Adrenal gland (tissue), 12 donors: ENCODE data around the gene RIN2. TPM values are rescaled to one million over a fixed set of nuclear protein-coding genes. Genes with fewer than 3 reads are reported as not detected.
A peak's percentile ranks its signal among the peaks of the same experiment; 100 is the strongest.
"Not testable (repeated sequence)": the region's sequence is repeated elsewhere in the genome, so short reads cannot be mapped to it uniquely, and the experiment has no call there.

Source experiments
- DNase-seq, 7 donors: peaks; one replicate each; pipeline ENCODE4 v3.0.0-alpha.2; 2019 to 2020
- H3K27ac ChIP-seq, 5 donors: fragments of 200-600 bp; sonication (generic) in 4 of 5; 1 replicate in 3 of 5; 2 replicates in 2 of 5; pipeline versions ENCODE4 v1.5.1 to v1.8.0; 2016 to 2020; ENCODE audit warnings: mild to moderate bottlenecking in 1 of 5
- H3K27me3 ChIP-seq: fragments of 200-600 bp; 2 replicates; pipeline ENCODE4 v1.8.0; 2021
- H3K36me3 ChIP-seq, 2 donors: fragments of 200-600 bp; replicated peaks in 1 of 2; 1 replicate in 1 of 2; 2 replicates in 1 of 2; pipeline versions ENCODE4 v1.5.1 to v1.8.0; 2018 to 2022
- H3K4me1 ChIP-seq, 2 donors: fragments of 200-600 bp; replicated peaks in 1 of 2; 1 replicate in 1 of 2; 2 replicates in 1 of 2; pipeline versions ENCODE4 v1.5.1 to v1.8.0; 2018 to 2021
- H3K4me3 ChIP-seq, 4 donors: fragments of 200-600 bp; sonication (generic) in 3 of 4; one replicate each; pipeline ENCODE4 v1.5.1; 2016 to 2018
- H3K9me3 ChIP-seq, 3 donors: fragments of 200-600 bp; sonication (generic) in 1 of 3; replicated peaks in 1 of 3; 1 replicate in 2 of 3; 2 replicates in 1 of 3; pipeline versions ENCODE4 v1.5.1 to v1.8.0; 2016 to 2021
- POLR2A ChIP-seq, 2 donors: fragments of 450-650 bp; IDR thresholded peaks; one replicate each; pipeline ENCODE4 v1.6.1; 2017; ENCODE audit warnings: antibody characterized with exemption in 2 of 2, mild to moderate bottlenecking in 2 of 2, moderate library complexity in 1 of 2
- WGBS, 4 donors: extraction: QIAGEN DNeasy Blood & Tissue Kit in 2 of 4; methylation state at CpG; one replicate each; pipeline versions ENCODE4 v1.1.5 to v1.1.7; 2013 to 2017; 5-methylcytosine and 5-hydroxymethylcytosine counted together
- intact Hi-C, 2 donors: fragments of 100-400 bp; cut with DNase I; formaldehyde crosslinking; loops; one replicate each; pipeline versions ENCODE4 v1.14.1 to v1.15.0; 2022 to 2023
- polyA plus RNA-seq, 3 donors: library from polyadenylated mRNA; stranded (reverse); fragments of 200-250 nt in 2 of 3; fragments of 350-450 nt in 1 of 3; fragmentation: Illumina TruSeq in 1 of 3; extraction: RNeasy Lipid Tissue Mini Kit (QIAGEN cat#74804) in 1 of 3; gene quantifications; one replicate each; pipeline ENCODE4 v1.2.3, GENCODE V29; 2013 to 2014
- total RNA-seq, 9 donors: library from RNA; depleted of rRNA in 4 of 9; stranded (reverse); fragments of >200 nt in 4 of 9; fragments of 120-200 nt in 1 of 9; fragmentation: NEBNext Ultra II Directional in 1 of 9; extraction: Animal tissue kit (Norgen Biotek cat#: 25700) in 1 of 9; gene quantifications; one replicate each; pipeline versions ENCODE4 v1.1.0 to v1.2.4, GENCODE V29; 2013 to 2023
- TF ChIP-seq, protein P1 (sequence below), 6 experiments: fragments of 450-650 bp in 4 of 6; fragments of 200-600 bp in 2 of 6; sonication (generic) in 1 of 6; IDR thresholded peaks; 1 replicate in 5 of 6; 2 replicates in 1 of 6; pipeline versions ENCODE4 v1.5.1 to v1.8.0; 2016 to 2021; ENCODE audit warnings: antibody characterized with exemption in 6 of 6, mild to moderate bottlenecking in 2 of 6, moderate library complexity in 1 of 6
- donor health status: healthy with polysubstance abuse.
- donor health status: Bipolar disorder and iron deficiency.
- donor health status: DM: yes; HTN: yes; CAD: no.
- donor health status: DM: no; HTN: no; CAD: no.
- donor health status: DM: no; HTN: no; CAD: no.
- donor health status: DM: yes; HTN: yes; CAD: no.

The RIN2 gene
- total and polyA plus RNA-seq, 12 donors: 6.9 to 68.8 (median 40.6) TPM

DNA sequence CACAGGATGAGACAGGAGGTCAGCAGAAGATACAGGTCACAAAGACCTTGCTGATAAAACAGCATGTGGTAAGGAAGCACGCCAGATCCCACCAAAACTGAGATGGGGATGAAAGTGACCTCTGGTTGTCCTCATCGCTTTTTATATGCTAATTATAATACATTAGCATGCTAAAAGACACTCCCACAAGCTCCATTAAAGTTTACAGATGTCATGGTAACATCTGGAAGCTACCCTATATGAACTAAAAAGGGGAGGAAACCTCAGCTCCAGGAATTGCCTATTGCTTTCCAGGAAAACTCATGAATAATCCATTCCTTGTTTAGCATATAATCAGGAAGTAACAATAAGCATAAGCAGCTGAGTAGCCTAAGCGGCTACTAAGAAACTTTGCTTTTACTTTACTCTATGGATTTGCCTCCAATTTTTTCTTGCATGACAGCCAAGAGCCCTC is 8.4 kb upstream of the RIN2 start:
- Histone ChIP-seq H3K4me1 (no peaks in the 10 kb centered on the region), H3K36me3 (no peaks in the 10 kb centered on the region), H3K27ac (no peak overlapping the region), H3K4me3 (no peak overlapping the region), H3K27me3 (no peaks in the 10 kb centered on the region), H3K9me3 (no peaks in the 10 kb centered on the region)
- intact Hi-C loops: no loop called here
- no peak for DNase-seq
- TF ChIP-seq POLR2A (IDR thresholded peaks at IDR 0.05): no peak
- TF ChIP-seq, protein P1, sequence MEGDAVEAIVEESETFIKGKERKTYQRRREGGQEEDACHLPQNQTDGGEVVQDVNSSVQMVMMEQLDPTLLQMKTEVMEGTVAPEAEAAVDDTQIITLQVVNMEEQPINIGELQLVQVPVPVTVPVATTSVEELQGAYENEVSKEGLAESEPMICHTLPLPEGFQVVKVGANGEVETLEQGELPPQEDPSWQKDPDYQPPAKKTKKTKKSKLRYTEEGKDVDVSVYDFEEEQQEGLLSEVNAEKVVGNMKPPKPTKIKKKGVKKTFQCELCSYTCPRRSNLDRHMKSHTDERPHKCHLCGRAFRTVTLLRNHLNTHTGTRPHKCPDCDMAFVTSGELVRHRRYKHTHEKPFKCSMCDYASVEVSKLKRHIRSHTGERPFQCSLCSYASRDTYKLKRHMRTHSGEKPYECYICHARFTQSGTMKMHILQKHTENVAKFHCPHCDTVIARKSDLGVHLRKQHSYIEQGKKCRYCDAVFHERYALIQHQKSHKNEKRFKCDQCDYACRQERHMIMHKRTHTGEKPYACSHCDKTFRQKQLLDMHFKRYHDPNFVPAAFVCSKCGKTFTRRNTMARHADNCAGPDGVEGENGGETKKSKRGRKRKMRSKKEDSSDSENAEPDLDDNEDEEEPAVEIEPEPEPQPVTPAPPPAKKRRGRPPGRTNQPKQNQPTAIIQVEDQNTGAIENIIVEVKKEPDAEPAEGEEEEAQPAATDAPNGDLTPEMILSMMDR (IDR thresholded peaks at IDR 0.05): no peak
- WGBS, 4 donors: 46 to 76% (median 57%) methylated on average over 3 of the region's 3 CpGs

DNA sequence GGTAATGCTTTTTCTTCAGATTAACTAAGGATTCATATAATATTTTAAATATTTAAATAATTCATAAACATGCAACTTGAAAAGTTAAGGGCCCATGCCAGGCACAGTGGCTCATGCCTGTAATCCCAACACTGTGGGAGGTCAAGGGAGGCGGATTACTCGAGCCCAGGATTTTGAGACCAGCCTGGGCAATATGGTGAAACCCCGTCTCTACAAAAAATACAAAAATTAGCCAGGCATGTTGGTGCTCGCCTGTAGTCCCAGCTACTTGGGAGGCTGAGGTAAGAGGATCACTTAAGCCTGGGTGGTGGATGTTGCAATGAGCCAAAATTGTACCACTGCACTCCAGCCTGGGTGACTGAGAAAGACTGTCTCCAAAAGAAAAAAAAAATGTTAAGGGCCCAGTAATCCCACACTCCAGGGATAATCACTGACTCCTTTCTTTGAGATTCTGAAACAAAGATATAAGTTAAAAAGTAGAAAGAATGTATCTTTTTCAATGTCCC is 7.9 kb upstream of the RIN2 start:
- H3K27me3 ChIP-seq: no peaks in the 10 kb centered on the region
- H3K27ac ChIP-seq: no peak overlapping the region
- no peak overlapping the region for H3K4me3 ChIP-seq
- intact Hi-C loops: no loop called here
- no peaks in the 10 kb centered on the region for H3K36me3 ChIP-seq
- no peaks in the 10 kb centered on the region for H3K4me1 ChIP-seq
- 77 to 92% (median 90%) methylated on average over 4 of the region's 4 CpGs for WGBS, 4 donors
- no peak for DNase-seq
- H3K9me3 ChIP-seq: no peaks in the 10 kb centered on the region
- no peak for TF ChIP-seq POLR2A (IDR thresholded peaks at IDR 0.05)

DNA sequence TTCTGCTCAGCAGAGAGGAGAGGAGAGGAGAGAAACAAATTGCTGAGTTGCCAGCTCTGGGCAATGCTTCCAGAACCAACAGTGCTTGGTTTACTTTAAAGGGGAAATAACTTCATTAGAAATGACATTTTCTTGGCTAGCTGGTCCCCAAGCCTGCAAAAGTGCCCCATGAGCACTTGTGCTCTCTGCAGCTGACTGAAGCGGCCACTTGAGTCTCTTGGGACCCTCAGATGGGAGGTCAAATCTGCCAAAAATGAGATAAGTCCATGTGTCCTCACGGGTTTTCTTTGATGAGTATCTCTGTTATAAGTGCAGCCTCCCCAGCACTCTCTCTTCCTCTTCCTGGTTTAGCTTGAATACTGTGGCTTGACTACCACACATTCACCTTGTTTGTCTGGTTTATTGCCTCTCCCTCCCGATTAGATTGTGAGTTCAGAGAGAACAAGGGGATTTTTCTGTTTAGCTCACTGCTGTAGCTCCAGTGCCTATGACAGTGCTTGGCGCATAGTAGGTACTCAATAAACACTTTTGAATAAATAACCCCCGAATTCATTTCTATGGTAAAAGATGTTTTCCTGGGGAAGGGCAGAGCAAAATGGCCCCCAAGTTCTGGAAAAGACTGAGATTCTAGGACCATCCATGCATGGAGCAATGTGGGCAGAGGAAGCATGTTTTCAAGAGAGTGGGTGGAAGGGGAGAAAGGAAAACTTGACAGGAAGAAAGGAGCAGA is 7.0 kb upstream of the RIN2 start:
- H3K4me1 ChIP-seq: no peaks in the 10 kb centered on the region
- WGBS, 4 donors: 48 to 66% (median 57%) methylated on average over 5 of the region's 5 CpGs
- intact Hi-C loops: no loop called here
- DNase-seq: no peak
- no peaks in the 10 kb centered on the region for H3K36me3 ChIP-seq
- no peaks in the 10 kb centered on the region for H3K9me3 ChIP-seq
- no peak overlapping the region for H3K27ac ChIP-seq
- no peak for TF ChIP-seq POLR2A (IDR thresholded peaks at IDR 0.05)
- TF ChIP-seq, protein P1 (IDR thresholded peaks at IDR 0.05): no peak
- no peaks in the 10 kb centered on the region for H3K27me3 ChIP-seq
- H3K4me3 ChIP-seq: no peak overlapping the region

DNA sequence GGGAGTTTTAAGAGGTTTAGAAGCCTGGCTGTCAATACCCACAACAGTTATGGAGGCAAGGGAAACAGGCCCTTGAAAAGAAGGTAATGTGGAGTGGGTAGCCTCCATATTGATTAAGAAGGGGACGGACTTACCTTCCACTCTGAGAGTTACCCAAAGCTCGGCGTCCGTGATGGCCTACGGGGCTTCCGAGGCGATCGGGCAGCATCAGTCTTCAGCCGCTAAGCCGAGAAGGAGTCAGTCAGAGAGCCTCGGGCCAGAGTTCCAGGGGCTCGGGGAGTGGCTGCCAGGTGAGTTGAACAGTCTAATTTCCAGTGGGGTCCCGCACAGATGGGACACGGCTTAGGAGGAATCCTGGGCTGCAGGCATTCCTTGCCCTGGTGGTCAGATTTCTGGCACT is 3.9 kb upstream of the RIN2 start:
- peaks cover 7 to 13% of the 10 kb centered on the region in 2 donors for H3K4me1 ChIP-seq
- H3K27ac ChIP-seq, intact Hi-C loops, H3K9me3 ChIP-seq, DNase-seq, H3K4me3 ChIP-seq, H3K36me3 ChIP-seq, H3K27me3 ChIP-seq: not testable (repeated sequence)
- 86 to 97% (median 94%) methylated on average over 6 to 14 of the region's 14 CpGs for WGBS, 4 donors

DNA sequence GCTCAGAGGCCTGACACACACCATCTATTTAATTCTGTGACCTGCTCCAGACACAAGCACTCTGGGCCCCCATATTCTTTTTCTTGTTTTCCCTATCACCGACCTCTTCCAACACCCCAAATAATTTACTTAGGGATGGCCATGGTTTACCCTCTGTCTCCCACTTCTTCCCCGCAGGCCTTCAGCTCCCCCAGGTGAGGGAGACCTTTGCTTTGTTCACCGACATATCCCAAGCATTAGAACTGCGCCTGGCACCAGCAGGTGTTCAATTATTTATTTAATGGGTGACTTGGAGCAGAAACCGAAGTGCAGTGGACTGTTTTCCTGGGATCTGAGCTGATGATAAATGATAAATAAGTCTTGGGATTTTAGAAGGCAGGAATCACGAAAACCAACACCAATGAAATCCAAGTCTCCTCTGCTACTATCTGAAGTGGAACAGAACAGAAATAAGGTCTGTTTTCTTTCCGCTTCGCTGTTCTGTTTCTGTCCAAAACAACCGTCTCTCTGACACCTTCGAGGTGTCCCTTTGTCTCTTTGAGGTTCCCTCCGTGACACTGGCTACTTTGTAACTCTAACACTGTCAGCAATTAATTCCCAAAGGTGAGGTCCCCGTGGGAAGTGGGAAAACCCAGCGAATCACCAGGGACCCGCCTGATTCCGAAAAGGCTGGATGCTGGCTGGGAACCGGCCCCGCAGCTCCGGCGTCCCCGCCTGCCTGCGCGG is 1.1 kb upstream of the RIN2 start:
- H3K27me3 ChIP-seq: no peaks in the 10 kb centered on the region
- WGBS, 4 donors: 18 to 30% (median 21%) methylated on average over 12 to 22 of the region's 22 CpGs
- no peaks in the 10 kb centered on the region for H3K36me3 ChIP-seq
- intact Hi-C loops: no loop called here
- H3K27ac ChIP-seq: peak overlapping the region; percentile 67 to 91 (median 85)
- H3K9me3 ChIP-seq: no peaks in the 10 kb centered on the region
- no peak for DNase-seq
- peak overlapping the region in 3 of 4 donors; percentile 77 to 97 (median 91) for H3K4me3 ChIP-seq
- no peak for TF ChIP-seq POLR2A (IDR thresholded peaks at IDR 0.05)
- TF ChIP-seq, protein P1 (IDR thresholded peaks at IDR 0.05): no peak
- peaks cover 14 to 27% of the 10 kb centered on the region in 2 donors for H3K4me1 ChIP-seq
